Liver (tissue), 9 donors: ENCODE measurements around the gene PHF10. TPM values are rescaled to one million over a fixed set of nuclear protein-coding genes. Genes with fewer than 3 reads are reported as not detected.
A peak's percentile ranks its signal among the peaks of the same experiment; 100 is the strongest.
"Not testable (repeated sequence)": the region's sequence is repeated elsewhere in the genome, so short reads cannot be mapped to it uniquely, and the experiment has no call there.

Source experiments
- DNase-seq: peaks from one replicate; pipeline ENCODE4 v3.0.0-alpha.2; 2017; ENCODE audit warnings: low spot score
- H3K27ac ChIP-seq, 2 donors: one replicate each; pipeline ENCODE4 v1.7.0; 2013; ENCODE audit warnings: inconsistent platforms in 2 of 2, low read length in 2 of 2, control low read depth in 1 of 2, low read depth in 1 of 2, mild to moderate bottlenecking in 1 of 2
- H3K27me3 ChIP-seq, 4 donors: one replicate each; pipeline versions ENCODE4 v1.6.1 to v1.7.0; 2013; ENCODE audit warnings: low read length in 3 of 4, inconsistent platforms in 1 of 4, mild to moderate bottlenecking in 1 of 4, moderate library complexity in 1 of 4; ENCODE audit not compliant: control insufficient read depth in 4 of 4, insufficient read depth in 4 of 4
- H3K36me3 ChIP-seq, 4 donors: one replicate each; pipeline versions ENCODE4 v1.6.1 to v1.7.0; 2013; ENCODE audit warnings: low read length in 3 of 4, mild to moderate bottlenecking in 3 of 4, low read depth in 1 of 4, moderate library complexity in 1 of 4; ENCODE audit not compliant: control insufficient read depth in 4 of 4, insufficient read depth in 3 of 4
- H3K4me1 ChIP-seq, 4 donors: one replicate each; pipeline versions ENCODE4 v1.6.1 to v1.7.0; 2013; ENCODE audit warnings: low read length in 3 of 4, mild to moderate bottlenecking in 3 of 4, moderate library complexity in 1 of 4; ENCODE audit not compliant: control insufficient read depth in 4 of 4, insufficient read depth in 4 of 4
- H3K4me3 ChIP-seq, 3 donors: one replicate each; pipeline versions ENCODE4 v1.6.1 to v1.7.0; 2013; ENCODE audit warnings: low read length in 3 of 3, control low read depth in 1 of 3, low read depth in 1 of 3, mild to moderate bottlenecking in 1 of 3
- H3K9ac ChIP-seq, 2 donors: one replicate each; pipeline ENCODE4 v1.7.0; 2013; ENCODE audit warnings: low read length in 2 of 2, mild to moderate bottlenecking in 2 of 2, moderate library complexity in 2 of 2, control low read depth in 1 of 2, low read depth in 1 of 2
- H3K9me3 ChIP-seq, 4 donors: one replicate each; pipeline versions ENCODE4 v1.6.1 to v1.7.0; 2013; ENCODE audit warnings: low read length in 3 of 4; ENCODE audit not compliant: control insufficient read depth in 4 of 4
- ATF3 ChIP-seq: IDR thresholded peaks from 2 replicates; pipeline ENCODE4 v1.6.1; 2016; ENCODE audit warnings: antibody characterized with exemption
- CTCF ChIP-seq: fragments of 150-350 bp; IDR thresholded peaks from 2 replicates; pipeline ENCODE4 v1.5.1; 2017; ENCODE audit warnings: improper control_type of control experiment, low read depth, low read length; ENCODE audit not compliant: missing input control
- EGR1 ChIP-seq, 2 donors: IDR thresholded peaks; 2 replicates each; pipeline ENCODE4 v1.6.1; 2016 to 2018; ENCODE audit warnings: antibody characterized with exemption in 2 of 2, low read depth in 2 of 2
- FOXA1 ChIP-seq: IDR thresholded peaks from 2 replicates; pipeline ENCODE4 v1.6.1; 2016; ENCODE audit warnings: antibody characterized with exemption
- GABPA ChIP-seq, 2 donors: IDR thresholded peaks in 1 of 2; conservative IDR thresholded peaks in 1 of 2; 2 replicates each; pipeline ENCODE4 v1.6.1; 2016; ENCODE audit warnings: antibody characterized with exemption in 2 of 2, mild to moderate bottlenecking in 1 of 2, moderate library complexity in 1 of 2
- HNF4A ChIP-seq, 2 donors: conservative IDR thresholded peaks; 2 replicates each; pipeline ENCODE4 v1.6.1; 2016; ENCODE audit warnings: antibody characterized with exemption in 2 of 2, mild to moderate bottlenecking in 2 of 2
- HNF4G ChIP-seq: IDR thresholded peaks from 2 replicates; pipeline ENCODE4 v1.6.1; 2016; ENCODE audit warnings: antibody characterized with exemption
- RAD21 ChIP-seq, 2 donors: IDR thresholded peaks; 2 replicates each; pipeline ENCODE4 v1.6.1; 2016; ENCODE audit warnings: antibody characterized with exemption in 2 of 2, mild to moderate bottlenecking in 2 of 2
- REST ChIP-seq: IDR thresholded peaks from 2 replicates; pipeline ENCODE4 v1.6.1; 2016; ENCODE audit warnings: antibody characterized with exemption, mild to moderate bottlenecking
- RXRA ChIP-seq, 2 donors: IDR thresholded peaks; 2 replicates each; pipeline ENCODE4 v1.6.1; 2017 to 2018; ENCODE audit warnings: antibody characterized with exemption in 2 of 2, mild to moderate bottlenecking in 1 of 2
- TAF1 ChIP-seq: conservative IDR thresholded peaks from 2 replicates; pipeline ENCODE4 v1.6.1; 2016; ENCODE audit warnings: antibody characterized with exemption, mild to moderate bottlenecking
- YY1 ChIP-seq: IDR thresholded peaks from 2 replicates; pipeline ENCODE4 v1.6.1; 2016; ENCODE audit warnings: antibody characterized with exemption, mild to moderate bottlenecking
- WGBS: extraction: QIAGEN DNeasy Blood & Tissue Kit; methylation state at CpG from one replicate; pipeline ENCODE4 v1.1.7; 2013; 5-methylcytosine and 5-hydroxymethylcytosine counted together
- polyA plus RNA-seq, 2 donors: library from polyadenylated mRNA; stranded (reverse) in 1 of 2; unstranded in 1 of 2; fragments of 200-250 nt in 1 of 2; fragments of >200 nt in 1 of 2; fragmentation: Nextera tagmentation in 1 of 2; extraction: Ambion mirVana in 1 of 2; gene quantifications; one replicate each; pipeline versions ENCODE4 v1.2.1 to v1.2.3, GENCODE V29; 2013 to 2015
- total RNA-seq, 2 donors: library from RNA; depleted of rRNA; stranded (reverse); fragments of >200 nt; gene quantifications; one replicate each; pipeline ENCODE4 v1.2.3, GENCODE V29; 2014
- donor health status: healthy.
- donor health status: healthy.
- donor health status: healthy.
- donor health status: healthy.
- donor health status: healthy.

Gene PHF10
- total and polyA plus RNA-seq, 4 donors, result 10.2 to 25.7 (median 18.6) TPM

- peaks cover 3 to 43% (median 28%) of the 10 kb centered on the region in 4 donors for H3K4me1 ChIP-seq
- H3K27me3 ChIP-seq, result no peaks in the 10 kb centered on the region
- H3K9ac ChIP-seq, result peak overlapping the region; percentile 61 to 91
- peaks cover 0 to 7% (median 1%) of the 10 kb centered on the region in 4 donors for H3K36me3 ChIP-seq
- peak overlapping the region; percentile 78 to 89 for H3K27ac ChIP-seq
- DNase-seq, result no peak
- TF ChIP-seq FOXA1 (no peak), HNF4G (no peak), HNF4A (conservative IDR thresholded peaks at IDR 0.05) (peak in 1 of 2 donors; percentile 25), EGR1 (IDR thresholded peaks at IDR 0.05; ENCODE audit: low read depth in 2 of 2) (no peak)
- H3K4me3 ChIP-seq, result peak overlapping the region; percentile 73 to 98 (median 93)
- no peaks in the 10 kb centered on the region for H3K9me3 ChIP-seq
- WGBS, result under 1% methylated on average over 54 of the region's 54 CpGs
Measured at GRCh38 chr6:169701311-169701953, 22.9 kb downstream of the PHF10 start.

GRCh38 chr6:169700296-169700695 is 24.0 kb downstream of the PHF10 start:
- H3K9me3 ChIP-seq, result no peaks in the 10 kb centered on the region
- H3K4me1 ChIP-seq, result peaks cover 3 to 39% (median 28%) of the 10 kb centered on the region in 4 donors
- peaks cover 0 to 4% (median 1%) of the 10 kb centered on the region in 4 donors for H3K36me3 ChIP-seq
- TF ChIP-seq RAD21 (IDR thresholded peaks at IDR 0.05) (no peak), ATF3 (no peak), YY1 (no peak), RXRA (IDR thresholded peaks at IDR 0.05) (no peak)
- DNase-seq, result no peak
- H3K27ac ChIP-seq, result no peak overlapping the region
- no peak overlapping the region for H3K9ac ChIP-seq
- 73% methylated on average over 5 of the region's 5 CpGs for WGBS
- H3K4me3 ChIP-seq, result no peak overlapping the region
- H3K27me3 ChIP-seq, result no peaks in the 10 kb centered on the region

GRCh38 chr6:169697115-169697514 is 27.2 kb downstream of the PHF10 start:
- TF ChIP-seq CTCF (peak; percentile 28), RAD21 (IDR thresholded peaks at IDR 0.05) (peak; percentile 49 to 66)
- H3K9me3 ChIP-seq, H3K4me3 ChIP-seq, H3K27me3 ChIP-seq, H3K27ac ChIP-seq, H3K9ac ChIP-seq, H3K36me3 ChIP-seq, DNase-seq: not testable (repeated sequence)
- H3K4me1 ChIP-seq, result peaks cover 0 to 13% (median 9%) of the 10 kb centered on the region in 4 donors
- WGBS, result 89% methylated on average over 10 of the region's 10 CpGs

- H3K27ac ChIP-seq, result no peak overlapping the region
- no peaks in the 10 kb centered on the region for H3K36me3 ChIP-seq
- no peak overlapping the region for H3K4me3 ChIP-seq
- H3K4me1 ChIP-seq, result peaks cover 0 to under 1% (median 0%) of the 10 kb centered on the region in 4 donors
- H3K9me3 ChIP-seq, result no peaks in the 10 kb centered on the region
- DNase-seq, result no peak
- no peak overlapping the region for H3K9ac ChIP-seq
- TF ChIP-seq HNF4A (conservative IDR thresholded peaks at IDR 0.05) (no peak), FOXA1 (no peak), YY1 (no peak), REST (no peak), CTCF (no peak), GABPA (IDR thresholded peaks at IDR 0.05 in 1 of 2, conservative IDR thresholded peaks at IDR 0.05 in 1 of 2) (no peak), ATF3 (no peak), TAF1 (no peak), HNF4G (no peak)
- no peaks in the 10 kb centered on the region for H3K27me3 ChIP-seq
- 95% methylated on average over 5 of the region's 5 CpGs for WGBS
Measured at GRCh38 chr6:169695131-169695530, 29.2 kb downstream of the PHF10 start.
